ENCODE measurements around the gene MRPS6. TPM values are rescaled to one million over a fixed set of nuclear protein-coding genes. Genes with fewer than 3 reads are reported as not detected.

The MRPS6 gene
- total RNA-seq, 1 donor from 2014 or later: 129 TPM

- no peak overlapping the region for H3K27ac Mint-ChIP-seq
These were observed 108.2 kb downstream of the MRPS6 start for GRCh38 chr21:34181431-34182039.

GRCh38 chr21:34182436-34182835 is 109.1 kb downstream of the MRPS6 start:
- no peak for DNase-seq (ENCODE audit: low spot score in 2 of 2, unreplicated experiment in 2 of 2)
- Mint-ChIP-seq H3K27me3 (ENCODE audit: low read depth) (no peaks in the 10 kb centered on the region), H3K4me1 (peaks cover 19% of the 10 kb centered on the region), H3K4me3 (no peak overlapping the region), H3K27ac (no peak overlapping the region), H3K36me3 (peaks cover 10% of the 10 kb centered on the region), H3K9me3 (no peaks in the 10 kb centered on the region)
- TF ChIP-seq CTCF (IDR thresholded peaks at IDR 0.05; ENCODE audit: unreplicated experiment): no peak

More at GRCh38 chr21:34181431-34182039, 108.2 kb downstream of the MRPS6 start:
- TF ChIP-seq CTCF (IDR thresholded peaks at IDR 0.05; ENCODE audit: unreplicated experiment): no peak
- Mint-ChIP-seq H3K9me3 (peaks cover 3% of the 10 kb centered on the region), H3K36me3 (peaks cover 10% of the 10 kb centered on the region), H3K4me3 (no peak overlapping the region), H3K27me3 (ENCODE audit: low read depth) (no peaks in the 10 kb centered on the region), H3K4me1 (peaks cover 19% of the 10 kb centered on the region)
- no peak for DNase-seq (ENCODE audit: low spot score in 2 of 2, unreplicated experiment in 2 of 2)

- TF ChIP-seq CTCF (IDR thresholded peaks at IDR 0.05; ENCODE audit: unreplicated experiment): no peak
- H3K36me3 Mint-ChIP-seq: peaks cover 13% of the 10 kb centered on the region
- no peak for DNase-seq (ENCODE audit: low spot score in 2 of 2, unreplicated experiment in 2 of 2)
- H3K27ac Mint-ChIP-seq: no peak overlapping the region
- no peaks in the 10 kb centered on the region for H3K9me3 Mint-ChIP-seq
- peaks cover 17% of the 10 kb centered on the region for H3K4me1 Mint-ChIP-seq
- H3K27me3 Mint-ChIP-seq (ENCODE audit: low read depth): no peaks in the 10 kb centered on the region
- no peak overlapping the region for H3K4me3 Mint-ChIP-seq
These were observed 110.1 kb downstream of the MRPS6 start for GRCh38 chr21:34183331-34183928.

- DNase-seq (ENCODE audit: low spot score in 2 of 2, unreplicated experiment in 2 of 2): no peak
- TF ChIP-seq CTCF (IDR thresholded peaks at IDR 0.05; ENCODE audit: unreplicated experiment): no peak
- Mint-ChIP-seq H3K4me3 (no peak overlapping the region), H3K9me3 (peaks cover under 1% of the 10 kb centered on the region), H3K36me3 (peaks cover 19% of the 10 kb centered on the region), H3K27ac (no peak overlapping the region), H3K4me1 (peaks cover 17% of the 10 kb centered on the region), H3K27me3 (ENCODE audit: low read depth) (no peaks in the 10 kb centered on the region)
These were observed 110.9 kb downstream of the MRPS6 start for GRCh38 chr21:34184232-34184631.

- Mint-ChIP-seq H3K4me3 (no peak overlapping the region), H3K9me3 (peaks cover 3% of the 10 kb centered on the region), H3K27me3 (ENCODE audit: low read depth) (no peaks in the 10 kb centered on the region), H3K27ac (no peak overlapping the region), H3K36me3 (peaks cover 22% of the 10 kb centered on the region), H3K4me1 (peaks cover 15% of the 10 kb centered on the region)
- no peak for TF ChIP-seq CTCF (IDR thresholded peaks at IDR 0.05; ENCODE audit: unreplicated experiment)
- no peak for DNase-seq (ENCODE audit: low spot score in 2 of 2, unreplicated experiment in 2 of 2)
These were observed 111.8 kb downstream of the MRPS6 start for GRCh38 chr21:34185026-34185750.
